PC-9 (cell line): ENCODE results near the gene AGAP1.

ENCODE experiments used
- CTCF ChIP-seq: fragments of 200-600 bp; sonication (generic); conservative IDR thresholded peaks from 2 replicates; pipeline ENCODE4 v1.6.1; 2017; ENCODE audit warnings: mixed run types, antibody characterized with exemption, mild to moderate bottlenecking, moderate library complexity
- EZH2 ChIP-seq: fragments of 200-600 bp; sonication (generic); IDR thresholded peaks from 2 replicates; pipeline ENCODE4 v1.8.0; 2017; ENCODE audit warnings: antibody characterized with exemption, low read depth

- TF ChIP-seq CTCF: no peak
- no peak for TF ChIP-seq EZH2
These were observed 197.1 kb downstream of the AGAP1 start for GRCh38 chr2:235690809-235691450.
